Neural progenitor cell (in vitro differentiated cells): ENCODE results near the gene SNX13.

Experiments used
- CTCF ChIP-seq: fragments of 200-600 bp; sonication (generic); IDR thresholded peaks from 2 replicates; pipeline ENCODE4 v1.5.1; 2017; ENCODE audit warnings: antibody characterized with exemption, mild to moderate bottlenecking
- EZH2phosphoT487 ChIP-seq: fragments of 200-600 bp; sonication (generic); IDR thresholded peaks from 2 replicates; pipeline ENCODE4 v1.6.1; 2017; ENCODE audit warnings: antibody characterized with exemption

DNA sequence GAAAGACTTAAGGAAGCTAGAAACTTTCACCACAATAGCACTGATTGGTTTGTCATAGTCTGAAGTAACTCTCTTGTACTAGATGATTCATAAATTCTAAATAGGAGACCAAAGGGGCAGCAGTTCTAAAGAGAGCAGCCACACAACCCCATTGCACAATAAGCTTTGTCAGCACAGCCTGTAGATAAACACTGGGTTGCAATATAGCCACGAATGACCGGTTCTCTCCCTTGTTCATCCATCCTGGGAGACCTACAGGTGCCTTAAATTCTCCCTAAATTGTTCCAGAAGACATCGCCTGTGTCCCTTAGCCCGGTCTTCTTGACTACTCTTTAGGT lies 167.0 kb downstream of the SNX13 start:
- no peak for TF ChIP-seq EZH2phosphoT487
- no peak for TF ChIP-seq CTCF
